ENCODE results near the gene SPRTN.

The SPRTN gene

GRCh38 chr1:231322880-231323530, 15.1 kb upstream of the SPRTN start:
- no peak overlapping the region for H3K27ac ChIP-seq (ENCODE audit: low read length)
- no peak overlapping the region for H3K9ac ChIP-seq (ENCODE audit: low read length)

DNA sequence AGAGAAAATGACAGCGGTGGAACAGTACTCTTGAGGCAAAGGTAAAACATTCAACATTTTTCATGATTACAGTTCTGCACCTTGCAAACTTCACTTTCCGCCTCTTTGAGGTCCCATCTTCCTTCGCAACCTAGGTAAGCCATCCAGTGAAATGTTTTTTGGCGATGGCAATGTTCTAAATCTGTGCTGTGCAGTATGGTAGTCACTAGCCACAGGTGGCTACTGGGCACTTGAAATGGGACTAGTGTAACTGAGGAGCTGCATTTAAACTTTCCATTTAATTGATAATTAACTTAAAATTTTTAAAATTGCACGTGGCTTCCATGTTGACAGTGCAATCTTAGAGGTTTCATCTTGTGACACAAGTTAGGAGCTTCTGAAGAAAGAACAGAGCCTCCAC, 13.4 kb upstream of the SPRTN start:
- no peak for TF ChIP-seq EZH2phosphoT487 (IDR thresholded peaks at IDR 0.05; ENCODE audit: low read depth)
- TF ChIP-seq CTCF (IDR thresholded peaks at IDR 0.05; ENCODE audit: low read depth, low read length) = no peak
- H3K36me3 ChIP-seq (replicated peaks; ENCODE audit: low read depth, low read length) = no peaks in the 10 kb centered on the region

More at GRCh38 chr1:231322880-231323530, 15.1 kb upstream of the SPRTN start:
- no peak for TF ChIP-seq CTCF (IDR thresholded peaks at IDR 0.05; ENCODE audit: low read depth, low read length)
- TF ChIP-seq EZH2phosphoT487 (IDR thresholded peaks at IDR 0.05; ENCODE audit: low read depth) = no peak
- no peaks in the 10 kb centered on the region for H4K20me1 ChIP-seq (ENCODE audit: insufficient read depth, low read length)
- no peak overlapping the region for H3K4me2 ChIP-seq (ENCODE audit: low read length)
- H2AFZ ChIP-seq (ENCODE audit: low read depth, low read length) = no peak overlapping the region
- no peaks in the 10 kb centered on the region for H3K27me3 ChIP-seq (ENCODE audit: low read depth, low read length)
- H3K4me1 ChIP-seq (ENCODE audit: low read length) = no peaks in the 10 kb centered on the region
- no peaks in the 10 kb centered on the region for H3K36me3 ChIP-seq (replicated peaks; ENCODE audit: low read depth, low read length)
- no peaks in the 10 kb centered on the region for H3K79me2 ChIP-seq (ENCODE audit: low read length)
- no peak overlapping the region for H3K4me3 ChIP-seq (ENCODE audit: low read length)
- H3K9me3 ChIP-seq (ENCODE audit: insufficient read depth, low read length) = no peaks in the 10 kb centered on the region

DNA sequence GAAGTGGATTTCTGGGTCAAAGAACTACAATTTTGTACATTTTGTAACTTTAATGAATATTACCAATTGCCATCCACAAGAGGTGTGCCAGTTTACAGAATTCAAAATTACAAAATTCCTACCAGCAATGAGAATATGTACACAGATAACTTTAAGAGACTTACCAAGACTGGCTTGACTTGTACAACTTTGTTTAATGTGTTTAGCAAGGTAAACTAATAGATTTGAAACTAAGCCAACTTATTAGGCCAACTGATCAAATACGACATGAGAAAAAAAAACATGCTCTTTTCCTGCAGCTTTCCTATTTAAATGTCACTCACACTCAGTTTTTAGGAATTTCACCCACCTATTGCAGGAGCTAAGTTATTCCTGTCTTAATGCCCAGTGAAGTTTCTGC, 11.8 kb upstream of the SPRTN start:
- no peak for TF ChIP-seq EZH2phosphoT487 (IDR thresholded peaks at IDR 0.05; ENCODE audit: low read depth)
- no peak for TF ChIP-seq CTCF (IDR thresholded peaks at IDR 0.05; ENCODE audit: low read depth, low read length)
- H3K27ac ChIP-seq (ENCODE audit: low read length) = no peak overlapping the region

More for the DNA sequence above, 13.4 kb upstream of the SPRTN start:
- Histone ChIP-seq H3K79me2 (ENCODE audit: low read length) (no peaks in the 10 kb centered on the region), H3K4me2 (ENCODE audit: low read length) (no peak overlapping the region), H3K27ac (ENCODE audit: low read length) (no peak overlapping the region), H4K20me1 (ENCODE audit: insufficient read depth, low read length) (no peaks in the 10 kb centered on the region), H3K9me3 (ENCODE audit: insufficient read depth, low read length) (no peaks in the 10 kb centered on the region), H3K4me1 (ENCODE audit: low read length) (peaks cover 6% of the 10 kb centered on the region), H3K9ac (ENCODE audit: low read length) (no peak overlapping the region), H3K4me3 (ENCODE audit: low read length) (no peak overlapping the region), H3K27me3 (ENCODE audit: low read depth, low read length) (no peaks in the 10 kb centered on the region), H2AFZ (ENCODE audit: low read depth, low read length) (no peak overlapping the region)

GRCh38 chr1:231327617-231328016, 10.5 kb upstream of the SPRTN start:
- Histone ChIP-seq H3K79me2 (ENCODE audit: low read length) (peaks cover under 1% of the 10 kb centered on the region; the same call in 1 of the 2 replicates), H3K36me3 (replicated peaks; ENCODE audit: low read depth, low read length) (no peaks in the 10 kb centered on the region), H3K4me3 (ENCODE audit: low read length) (no peak overlapping the region), H3K4me2 (ENCODE audit: low read length) (no peak overlapping the region), H4K20me1 (ENCODE audit: insufficient read depth, low read length) (no peaks in the 10 kb centered on the region), H3K27ac (ENCODE audit: low read length) (no peak overlapping the region), H3K9me3 (ENCODE audit: insufficient read depth, low read length) (no peaks in the 10 kb centered on the region), H3K4me1 (ENCODE audit: low read length) (peaks cover 7% of the 10 kb centered on the region), H3K27me3 (ENCODE audit: low read depth, low read length) (no peaks in the 10 kb centered on the region), H3K9ac (ENCODE audit: low read length) (no peak overlapping the region), H2AFZ (ENCODE audit: low read depth, low read length) (no peak overlapping the region)
- TF ChIP-seq EZH2phosphoT487 (IDR thresholded peaks at IDR 0.05; ENCODE audit: low read depth) (no peak), CTCF (IDR thresholded peaks at IDR 0.05; ENCODE audit: low read depth, low read length) (no peak)

More for the DNA sequence above, 11.8 kb upstream of the SPRTN start:
- no peak overlapping the region for H3K4me3 ChIP-seq (ENCODE audit: low read length)
- H3K27me3 ChIP-seq (ENCODE audit: low read depth, low read length) = no peaks in the 10 kb centered on the region
- no peaks in the 10 kb centered on the region for H3K36me3 ChIP-seq (replicated peaks; ENCODE audit: low read depth, low read length)
- H3K9me3 ChIP-seq (ENCODE audit: insufficient read depth, low read length) = no peaks in the 10 kb centered on the region
- H3K4me2 ChIP-seq (ENCODE audit: low read length) = no peak overlapping the region
- no peaks in the 10 kb centered on the region for H4K20me1 ChIP-seq (ENCODE audit: insufficient read depth, low read length)
- H2AFZ ChIP-seq (ENCODE audit: low read depth, low read length) = no peak overlapping the region
- H3K79me2 ChIP-seq (ENCODE audit: low read length) = no peaks in the 10 kb centered on the region
- H3K4me1 ChIP-seq (ENCODE audit: low read length) = peaks cover 7% of the 10 kb centered on the region
- H3K9ac ChIP-seq (ENCODE audit: low read length) = no peak overlapping the region

Data from OCI-LY3 (cell line).